GM19397 (cell line): ENCODE results near the gene BEGAIN.

ENCODE experiments used
- ATAC-seq: cut with Tn5 transposase; IDR thresholded peaks from one replicate; pipeline ENCODE4 v1.9.1; 2021; ENCODE audit warnings: mild to moderate bottlenecking, moderate library complexity; ENCODE audit not compliant: unreplicated experiment

Gene BEGAIN

GRCh38 chr14:100570726-100571454 is 16.3 kb downstream of the BEGAIN start:
- ATAC-seq = no peak

- ATAC-seq = no peak
These were observed 17.4 kb downstream of the BEGAIN start for GRCh38 chr14:100569734-100570286.

GRCh38 chr14:100568998-100569733 is 18.1 kb downstream of the BEGAIN start:
- ATAC-seq = no peak

- no peak for ATAC-seq
These were observed 18.8 kb downstream of the BEGAIN start for GRCh38 chr14:100568164-100568997.

- ATAC-seq = no peak
These were observed 19.4 kb downstream of the BEGAIN start for GRCh38 chr14:100567877-100568163.

- ATAC-seq = no peak
These were observed 20.0 kb downstream of the BEGAIN start for GRCh38 chr14:100567009-100567876.

GRCh38 chr14:100566586-100566985 is 20.6 kb downstream of the BEGAIN start:
- no peak for ATAC-seq

- no peak for ATAC-seq
These were observed 21.1 kb downstream of the BEGAIN start for GRCh38 chr14:100566119-100566518.

GRCh38 chr14:100565650-100566049 is 21.6 kb downstream of the BEGAIN start:
- no peak for ATAC-seq

GRCh38 chr14:100564512-100564911 is 22.7 kb downstream of the BEGAIN start:
- ATAC-seq = no peak

GRCh38 chr14:100562751-100563150 is 24.5 kb downstream of the BEGAIN start:
- ATAC-seq = no peak

- ATAC-seq = no peak
These were observed 26.2 kb downstream of the BEGAIN start for GRCh38 chr14:100561005-100561404.

- ATAC-seq = no peak
These were observed 26.7 kb downstream of the BEGAIN start for GRCh38 chr14:100560471-100560870.

GRCh38 chr14:100559455-100559854 is 27.8 kb downstream of the BEGAIN start:
- ATAC-seq = no peak

- no peak for ATAC-seq
These were observed 28.3 kb downstream of the BEGAIN start for GRCh38 chr14:100558966-100559365.

- ATAC-seq = no peak
These were observed 29.0 kb downstream of the BEGAIN start for GRCh38 chr14:100558226-100558625.

- no peak for ATAC-seq
These were observed 29.6 kb downstream of the BEGAIN start for GRCh38 chr14:100557658-100558057.

GRCh38 chr14:100556936-100557505 is 30.2 kb downstream of the BEGAIN start:
- ATAC-seq = no peak

- ATAC-seq = no peak
These were observed 31.1 kb downstream of the BEGAIN start for GRCh38 chr14:100556140-100556475.

- no peak for ATAC-seq
These were observed 31.6 kb downstream of the BEGAIN start for GRCh38 chr14:100555436-100556139.
